ENCODE results near the gene MAPK11.

DNA sequence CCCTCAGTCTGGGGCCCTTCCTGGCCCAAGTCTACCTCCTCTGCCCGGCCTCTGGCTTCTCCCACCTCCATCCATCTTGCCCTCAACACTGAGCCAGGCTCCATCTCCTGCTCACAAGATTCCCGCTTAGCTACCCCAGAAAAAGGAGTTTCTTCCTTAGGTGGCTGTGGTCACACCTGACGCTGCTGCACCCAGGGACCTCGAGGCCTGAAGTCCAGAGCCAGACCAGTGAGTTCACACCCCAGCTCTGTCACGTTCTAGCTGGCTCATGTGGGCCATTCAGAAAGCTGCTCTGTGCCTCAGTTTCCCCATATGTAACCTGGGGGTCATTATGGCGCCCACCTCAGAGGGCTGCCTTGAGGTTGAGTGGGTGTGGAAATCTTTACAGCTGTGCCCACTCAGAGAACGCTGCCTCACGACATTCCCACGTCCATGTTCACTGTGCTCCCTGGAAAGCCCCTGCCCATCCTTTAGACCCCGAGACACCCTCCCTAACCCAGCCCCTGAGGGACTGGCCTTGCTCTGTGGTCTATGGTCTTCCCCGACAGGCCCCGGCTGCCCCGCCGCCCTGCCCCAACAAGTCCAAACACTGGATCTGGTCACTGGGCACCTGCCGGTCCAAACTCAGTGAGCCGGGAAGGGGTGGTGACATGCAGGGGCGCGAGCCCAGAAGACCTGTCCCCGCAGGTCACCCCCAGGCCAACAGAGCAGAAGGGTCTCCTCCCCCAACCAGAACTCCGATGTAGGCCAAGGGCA lies 27.5 kb upstream of the MAPK11 start:
- TF ChIP-seq, protein P1, sequence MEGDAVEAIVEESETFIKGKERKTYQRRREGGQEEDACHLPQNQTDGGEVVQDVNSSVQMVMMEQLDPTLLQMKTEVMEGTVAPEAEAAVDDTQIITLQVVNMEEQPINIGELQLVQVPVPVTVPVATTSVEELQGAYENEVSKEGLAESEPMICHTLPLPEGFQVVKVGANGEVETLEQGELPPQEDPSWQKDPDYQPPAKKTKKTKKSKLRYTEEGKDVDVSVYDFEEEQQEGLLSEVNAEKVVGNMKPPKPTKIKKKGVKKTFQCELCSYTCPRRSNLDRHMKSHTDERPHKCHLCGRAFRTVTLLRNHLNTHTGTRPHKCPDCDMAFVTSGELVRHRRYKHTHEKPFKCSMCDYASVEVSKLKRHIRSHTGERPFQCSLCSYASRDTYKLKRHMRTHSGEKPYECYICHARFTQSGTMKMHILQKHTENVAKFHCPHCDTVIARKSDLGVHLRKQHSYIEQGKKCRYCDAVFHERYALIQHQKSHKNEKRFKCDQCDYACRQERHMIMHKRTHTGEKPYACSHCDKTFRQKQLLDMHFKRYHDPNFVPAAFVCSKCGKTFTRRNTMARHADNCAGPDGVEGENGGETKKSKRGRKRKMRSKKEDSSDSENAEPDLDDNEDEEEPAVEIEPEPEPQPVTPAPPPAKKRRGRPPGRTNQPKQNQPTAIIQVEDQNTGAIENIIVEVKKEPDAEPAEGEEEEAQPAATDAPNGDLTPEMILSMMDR (conservative IDR thresholded peaks at IDR 0.05; ENCODE audit: low read depth, low read length): no peak
- no peak for TF ChIP-seq EZH2 (IDR thresholded peaks at IDR 0.05; ENCODE audit: low read length, unreplicated experiment)
- no peak for TF ChIP-seq EZH2phosphoT487 (IDR thresholded peaks at IDR 0.05; ENCODE audit: borderline replicate concordance, low read length)
